Measurements from ENCODE around the gene BAZ1A. TPM values are rescaled to one million over a fixed set of nuclear protein-coding genes. Genes with fewer than 3 reads are reported as not detected.

BAZ1A gene
- total and polyA plus RNA-seq, 2 donors (not counting 1 experiment from before 2014, with no cell fraction given), result 18.8 to 36.8 TPM

GRCh38 chr14:34770901-34771300, 104.3 kb downstream of the BAZ1A start:
- CTCF ChIA-PET, result no interaction called here
- no peaks in the 10 kb centered on the region for H3K9me3 Mint-ChIP-seq (ENCODE audit: insufficient read depth)
- intact Hi-C loops (cut with micrococcal nuclease), result no loop called here
- no peak overlapping the region for H3K27ac Mint-ChIP-seq
- Histone ChIP-seq H3K27ac (ENCODE audit: low read length in 2 of 2) (no peak overlapping the region), H3K4me1 (ENCODE audit: control insufficient read depth in 2 of 2, insufficient read depth in 2 of 2, low read length in 2 of 2) (no peaks in the 10 kb centered on the region), H3K79me2 (ENCODE audit: control insufficient read depth, insufficient read depth, low read length) (peaks cover 10% of the 10 kb centered on the region), H3K27me3 (replicated peaks in 1 of 4; ENCODE audit: control extremely low read depth in 1 of 4, control insufficient read depth in 3 of 4, insufficient read depth in 4 of 4, low read length in 3 of 4) (no peaks in the 10 kb centered on the region), H3K9ac (ENCODE audit: low read length) (no peak overlapping the region), H3K4me2 (replicated peaks; ENCODE audit: low read depth, low read length, poor library complexity, severe bottlenecking) (no peak overlapping the region), H3K9me3 (ENCODE audit: control extremely low read depth in 1 of 3, control insufficient read depth in 2 of 3, insufficient read depth in 1 of 3, low read length in 2 of 3) (no peaks in the 10 kb centered on the region), H4K20me1 (ENCODE audit: control insufficient read depth, insufficient read depth, low read length, poor library complexity, severe bottlenecking) (peaks cover 5% of the 10 kb centered on the region), H2AFZ (ENCODE audit: insufficient read depth, low read depth, low read length, poor library complexity, severe bottlenecking) (no peak overlapping the region), H3K36me3 (replicated peaks in 1 of 2; ENCODE audit: control extremely low read depth in 1 of 2, control insufficient read depth in 1 of 2, extremely low read depth in 1 of 2, insufficient read depth in 2 of 2, low read length in 1 of 2) (peaks cover 11 to 52% of the 10 kb centered on the region in 2 experiments), H3K4me3 (ENCODE audit: control extremely low read depth in 1 of 5, extremely low read depth in 1 of 5, insufficient read depth in 1 of 5, low read depth in 2 of 5, low read length in 4 of 5) (no peak overlapping the region)
- no peaks in the 10 kb centered on the region for H3K4me1 Mint-ChIP-seq
- POLR2A ChIA-PET, result no interaction called here
- no peaks in the 10 kb centered on the region for H3K27me3 Mint-ChIP-seq
- DNase-seq, result no peak
- WGBS (ENCODE audit: insufficient coverage), result no CpG with 5 or more reads among the region's 1 CpG
- H3K4me3 Mint-ChIP-seq, result no peak overlapping the region
- TF ChIP-seq EZH2 (IDR thresholded peaks at IDR 0.05; ENCODE audit: borderline replicate concordance, insufficient read depth, low read depth, low read length, poor library complexity, severe bottlenecking) (no peak), CTCF (IDR thresholded peaks at IDR 0.05) (no peak)
- no peak for ATAC-seq (ENCODE audit: low read depth)

- TF ChIP-seq CTCF (IDR thresholded peaks at IDR 0.05), result no peak
- TF ChIP-seq EZH2 (IDR thresholded peaks at IDR 0.05; ENCODE audit: borderline replicate concordance, insufficient read depth, low read depth, low read length, poor library complexity, severe bottlenecking), result no peak
- Histone ChIP-seq H3K9me3 (ENCODE audit: control extremely low read depth in 1 of 3, control insufficient read depth in 2 of 3, insufficient read depth in 1 of 3, low read length in 2 of 3) (no peaks in the 10 kb centered on the region), H3K36me3 (replicated peaks in 1 of 2; ENCODE audit: control extremely low read depth in 1 of 2, control insufficient read depth in 1 of 2, extremely low read depth in 1 of 2, insufficient read depth in 2 of 2, low read length in 1 of 2) (peaks cover 19 to 53% of the 10 kb centered on the region in 2 experiments), H3K27ac (ENCODE audit: low read length in 2 of 2) (peak overlapping the region in 1 of 2 donors; percentile 31), H3K9ac (ENCODE audit: low read length) (no peak overlapping the region), H4K20me1 (ENCODE audit: control insufficient read depth, insufficient read depth, low read length, poor library complexity, severe bottlenecking) (no peaks in the 10 kb centered on the region), H2AFZ (ENCODE audit: insufficient read depth, low read depth, low read length, poor library complexity, severe bottlenecking) (no peak overlapping the region), H3K4me1 (ENCODE audit: control insufficient read depth in 2 of 2, insufficient read depth in 2 of 2, low read length in 2 of 2) (no peaks in the 10 kb centered on the region), H3K27me3 (replicated peaks in 1 of 4; ENCODE audit: control extremely low read depth in 1 of 4, control insufficient read depth in 3 of 4, insufficient read depth in 4 of 4, low read length in 3 of 4) (no peaks in the 10 kb centered on the region), H3K79me2 (ENCODE audit: control insufficient read depth, insufficient read depth, low read length) (no peaks in the 10 kb centered on the region), H3K4me2 (replicated peaks; ENCODE audit: low read depth, low read length, poor library complexity, severe bottlenecking) (no peak overlapping the region), H3K4me3 (ENCODE audit: control extremely low read depth in 1 of 5, extremely low read depth in 1 of 5, insufficient read depth in 1 of 5, low read depth in 2 of 5, low read length in 4 of 5) (no peak overlapping the region)
- H3K27me3 Mint-ChIP-seq, result no peaks in the 10 kb centered on the region
- DNase-seq, result no peak
- H3K4me1 Mint-ChIP-seq, result no peaks in the 10 kb centered on the region
- CTCF ChIA-PET, result interaction anchor here (1.1 kb wide), 1 partner anchor 94 kb away, joined by 3 read pairs; no protein-coding TSS in a partner anchor
- no peak overlapping the region for H3K4me3 Mint-ChIP-seq
- intact Hi-C loops (cut with micrococcal nuclease), result no loop called here
- POLR2A ChIA-PET, result no interaction called here
- WGBS (ENCODE audit: insufficient coverage), result 100% methylated on average over 2 of the region's 2 CpGs
- no peak for ATAC-seq (ENCODE audit: low read depth)
- no peaks in the 10 kb centered on the region for H3K9me3 Mint-ChIP-seq (ENCODE audit: insufficient read depth)
- H3K27ac Mint-ChIP-seq, result no peak overlapping the region
Observed at GRCh38 chr14:34766606-34767005, 108.6 kb downstream of the BAZ1A start.
